ENCODE measurements around the gene XAGE1B. TPM values are rescaled to one million over a fixed set of nuclear protein-coding genes. Genes with fewer than 3 reads are reported as not detected.

The XAGE1B gene
- total RNA-seq, 1 donor from 2014 or later = not detected

Other genes with a start within 250 kb of the XAGE1B start
- gene XAGE2, start 148.0 kb downstream of the XAGE1B start, total RNA-seq = not detected
- not detected for gene XAGE1A, start 21.3 kb downstream of the XAGE1B start, total RNA-seq
- gene SSX7, start 137.8 kb upstream of the XAGE1B start, total RNA-seq = not detected
- not detected for gene SSX2, start 190.1 kb upstream of the XAGE1B start, total RNA-seq
- gene SSX2B, start 234.2 kb upstream of the XAGE1B start, total RNA-seq = not detected

All from ureter (tissue), 1 donor.